Parathyroid adenoma (tissue), 2 donors: ENCODE results near the gene MYOF.

ENCODE experiments used
- H2AFZ ChIP-seq: fragments of 300-600 bp; sonication (generic); one replicate; pipeline ENCODE4 v1.7.0; 2017; ENCODE audit warnings: antibody characterized with exemption, mild to moderate bottlenecking
- H3K27ac ChIP-seq: fragments of 300-600 bp; sonication (generic); one replicate; pipeline ENCODE4 v1.7.0; 2017
- H3K27me3 ChIP-seq: fragments of 300-600 bp; sonication (generic); one replicate; pipeline ENCODE4 v1.7.0; 2017; ENCODE audit warnings: low read length; ENCODE audit not compliant: control insufficient read depth, insufficient read depth
- H3K36me3 ChIP-seq: fragments of 300-600 bp; sonication (generic); one replicate; pipeline ENCODE4 v1.7.0; 2017; ENCODE audit warnings: low read length; ENCODE audit not compliant: control insufficient read depth, insufficient read depth
- H3K4me1 ChIP-seq: fragments of 300-600 bp; sonication (generic); one replicate; pipeline ENCODE4 v1.7.0; 2017; ENCODE audit warnings: control low read depth
- H3K4me2 ChIP-seq: fragments of 300-600 bp; sonication (generic); one replicate; pipeline ENCODE4 v1.7.0; 2017; ENCODE audit warnings: low read length
- H3K4me3 ChIP-seq: fragments of 300-600 bp; sonication (generic); one replicate; pipeline ENCODE4 v1.7.0; 2017; ENCODE audit warnings: low read depth, low read length
- H3K79me2 ChIP-seq: fragments of 300-600 bp; sonication (generic); one replicate; pipeline ENCODE4 v1.7.0; 2017; ENCODE audit warnings: control low read depth
- H3K9ac ChIP-seq: fragments of 300-600 bp; sonication (generic); one replicate; pipeline ENCODE4 v1.7.0; 2017; ENCODE audit warnings: mild to moderate bottlenecking
- H3K9me3 ChIP-seq: fragments of 300-600 bp; sonication (generic); one replicate; pipeline ENCODE4 v1.7.0; 2017; ENCODE audit warnings: low read length; ENCODE audit not compliant: control insufficient read depth
- TF ChIP-seq, protein P1 (sequence below): fragments of 300-600 bp; sonication (generic); IDR thresholded peaks from one replicate; pipeline ENCODE4 v1.7.0; 2017; ENCODE audit warnings: antibody characterized with exemption, mild to moderate bottlenecking
- donor health status: primary hyperparathyroidism.

The MYOF gene

DNA sequence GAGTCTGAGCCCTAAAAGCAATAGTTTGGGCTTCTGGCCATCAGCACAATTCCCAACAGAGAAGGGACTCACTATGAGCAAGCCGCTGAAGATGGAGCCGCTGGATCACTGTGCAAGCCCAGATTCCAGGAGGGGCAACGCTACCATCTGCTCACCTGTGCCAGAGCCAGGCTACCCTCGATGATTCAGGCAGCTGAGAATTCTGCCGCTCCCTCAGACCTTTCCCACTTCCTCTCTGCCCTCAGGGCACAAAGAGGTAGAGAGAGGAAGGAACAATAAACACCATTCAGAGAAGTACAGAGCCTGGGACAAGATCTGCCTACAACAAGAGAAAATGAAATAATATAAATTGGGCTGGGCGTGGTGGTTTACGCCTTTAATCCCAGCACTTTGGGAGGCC is 98.1 kb downstream of the MYOF start:
- TF ChIP-seq, protein P1, sequence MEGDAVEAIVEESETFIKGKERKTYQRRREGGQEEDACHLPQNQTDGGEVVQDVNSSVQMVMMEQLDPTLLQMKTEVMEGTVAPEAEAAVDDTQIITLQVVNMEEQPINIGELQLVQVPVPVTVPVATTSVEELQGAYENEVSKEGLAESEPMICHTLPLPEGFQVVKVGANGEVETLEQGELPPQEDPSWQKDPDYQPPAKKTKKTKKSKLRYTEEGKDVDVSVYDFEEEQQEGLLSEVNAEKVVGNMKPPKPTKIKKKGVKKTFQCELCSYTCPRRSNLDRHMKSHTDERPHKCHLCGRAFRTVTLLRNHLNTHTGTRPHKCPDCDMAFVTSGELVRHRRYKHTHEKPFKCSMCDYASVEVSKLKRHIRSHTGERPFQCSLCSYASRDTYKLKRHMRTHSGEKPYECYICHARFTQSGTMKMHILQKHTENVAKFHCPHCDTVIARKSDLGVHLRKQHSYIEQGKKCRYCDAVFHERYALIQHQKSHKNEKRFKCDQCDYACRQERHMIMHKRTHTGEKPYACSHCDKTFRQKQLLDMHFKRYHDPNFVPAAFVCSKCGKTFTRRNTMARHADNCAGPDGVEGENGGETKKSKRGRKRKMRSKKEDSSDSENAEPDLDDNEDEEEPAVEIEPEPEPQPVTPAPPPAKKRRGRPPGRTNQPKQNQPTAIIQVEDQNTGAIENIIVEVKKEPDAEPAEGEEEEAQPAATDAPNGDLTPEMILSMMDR, result no peak
- H3K27me3 ChIP-seq, result no peaks in the 10 kb centered on the region
- no peak overlapping the region for H3K4me2 ChIP-seq
- H3K27ac ChIP-seq, result no peak overlapping the region
- H3K36me3 ChIP-seq, result no peaks in the 10 kb centered on the region
- no peak overlapping the region for H3K9ac ChIP-seq
- H3K79me2 ChIP-seq, result no peaks in the 10 kb centered on the region
- no peak overlapping the region for H3K4me3 ChIP-seq
- H3K9me3 ChIP-seq, result no peaks in the 10 kb centered on the region
- no peak overlapping the region for H2AFZ ChIP-seq
- H3K4me1 ChIP-seq, result no peaks in the 10 kb centered on the region

DNA sequence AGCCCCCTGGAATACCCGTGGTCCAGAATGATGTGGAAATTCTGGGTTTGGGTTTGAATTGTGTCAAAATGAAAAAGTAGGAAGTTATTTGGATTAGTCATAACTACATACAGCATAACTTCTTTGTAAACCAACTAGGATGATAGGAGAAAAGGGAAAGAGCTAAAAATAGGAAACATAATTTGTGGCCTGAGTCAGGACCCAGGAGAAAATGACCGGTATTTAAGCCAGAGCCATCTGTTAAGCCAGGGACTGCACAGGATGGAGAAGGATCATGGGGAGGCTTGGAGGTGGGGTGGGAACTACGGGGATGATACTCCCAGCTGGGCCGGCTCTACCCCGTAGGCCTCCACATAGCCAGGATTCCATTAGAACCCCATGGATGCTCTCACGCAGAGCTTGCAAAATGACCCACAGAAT is 98.6 kb downstream of the MYOF start:
- no peak overlapping the region for H2AFZ ChIP-seq
- peak overlapping the region; percentile 36 for H3K27ac ChIP-seq
- no peak overlapping the region for H3K4me2 ChIP-seq
- no peak overlapping the region for H3K4me3 ChIP-seq
- H3K27me3 ChIP-seq, result no peaks in the 10 kb centered on the region
- no peaks in the 10 kb centered on the region for H3K4me1 ChIP-seq
- no peaks in the 10 kb centered on the region for H3K79me2 ChIP-seq
- no peaks in the 10 kb centered on the region for H3K36me3 ChIP-seq
- TF ChIP-seq, protein P1, result no peak
- H3K9ac ChIP-seq, result no peak overlapping the region
- no peaks in the 10 kb centered on the region for H3K9me3 ChIP-seq

DNA sequence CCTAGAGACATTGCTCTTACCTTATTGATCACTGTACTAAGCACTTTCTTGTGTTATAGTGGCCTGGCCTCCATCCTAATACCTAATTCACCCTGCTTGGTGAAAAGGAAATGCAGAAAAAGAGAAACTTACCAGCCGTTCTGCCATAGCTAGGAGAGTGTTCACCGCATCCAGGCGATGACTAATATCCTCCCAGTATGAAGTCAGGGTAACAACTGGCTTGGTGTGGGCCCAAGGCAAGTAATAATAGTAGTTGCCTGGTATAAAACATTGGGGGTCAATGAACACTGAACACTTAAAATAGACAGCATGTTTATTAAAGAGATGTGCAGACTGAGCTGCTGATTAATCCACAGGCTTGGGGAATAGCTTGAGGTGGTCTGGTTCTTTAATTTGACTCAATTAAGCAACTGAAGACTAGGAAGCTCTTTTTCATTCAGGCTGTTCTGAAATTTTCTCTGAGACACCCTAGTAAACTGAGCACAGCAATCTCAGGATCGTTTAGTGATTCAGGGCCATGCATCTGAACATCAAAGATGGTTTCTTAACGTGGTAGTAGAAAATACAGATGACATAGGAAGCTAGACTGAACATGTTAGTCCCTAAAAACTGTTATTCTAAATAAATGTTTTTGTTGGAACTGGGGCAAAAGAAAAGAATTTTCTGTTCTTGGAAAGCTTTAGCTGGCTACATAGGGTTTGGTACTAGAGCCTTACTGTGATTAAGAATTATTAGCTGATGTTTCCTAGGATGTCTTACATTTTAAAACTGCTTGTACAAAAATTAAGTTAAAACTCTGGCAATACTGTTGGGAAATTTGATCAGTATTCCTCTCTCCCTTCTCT is 102.2 kb downstream of the MYOF start:
- TF ChIP-seq, protein P1, result no peak

DNA sequence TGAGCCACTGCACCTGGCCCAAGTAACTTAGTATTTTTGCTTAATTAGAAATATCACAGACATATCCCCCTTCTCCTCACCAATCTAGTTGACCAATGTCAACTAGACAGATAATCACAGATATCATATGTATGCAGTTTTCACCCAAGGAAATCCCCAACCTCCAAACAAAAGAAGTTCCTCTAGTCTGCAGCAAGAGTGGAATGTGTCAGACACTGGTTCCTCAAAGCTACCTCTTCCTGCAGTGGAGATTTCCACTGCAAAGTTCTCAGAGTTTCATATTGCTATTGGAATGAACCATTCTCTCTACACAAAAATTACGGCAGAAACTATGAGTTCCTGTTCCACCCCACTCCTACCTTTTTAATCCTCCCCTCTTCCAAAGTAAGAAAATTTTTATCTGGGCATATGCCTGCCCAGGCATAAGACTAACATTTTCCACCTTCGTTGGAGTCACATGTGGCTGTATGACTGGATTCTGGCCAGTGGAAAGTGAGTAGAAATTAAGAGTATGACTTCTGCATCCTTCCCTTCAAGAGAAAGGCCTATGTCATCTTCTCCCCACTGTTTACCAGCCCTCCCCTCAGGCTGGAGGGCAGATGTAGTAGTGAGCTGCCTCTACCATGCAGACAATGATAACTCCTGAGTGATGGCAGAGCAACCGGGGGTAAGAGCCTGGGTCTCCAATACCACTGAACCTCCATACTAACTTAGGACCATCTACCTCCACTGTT is 103.0 kb downstream of the MYOF start:
- Histone ChIP-seq H3K9me3 (no peaks in the 10 kb centered on the region), H3K36me3 (no peaks in the 10 kb centered on the region), H2AFZ (no peak overlapping the region), H3K9ac (no peak overlapping the region), H3K4me3 (no peak overlapping the region), H3K79me2 (no peaks in the 10 kb centered on the region), H3K27me3 (no peaks in the 10 kb centered on the region), H3K27ac (no peak overlapping the region), H3K4me1 (no peaks in the 10 kb centered on the region), H3K4me2 (no peak overlapping the region)
- TF ChIP-seq, protein P1, result no peak

More for the DNA sequence above, 102.2 kb downstream of the MYOF start:
- H3K79me2 ChIP-seq, result no peaks in the 10 kb centered on the region
- H3K9me3 ChIP-seq, result no peaks in the 10 kb centered on the region
- no peaks in the 10 kb centered on the region for H3K36me3 ChIP-seq
- H3K27ac ChIP-seq, result no peak overlapping the region
- no peaks in the 10 kb centered on the region for H3K27me3 ChIP-seq
- no peak overlapping the region for H3K4me3 ChIP-seq
- no peak overlapping the region for H2AFZ ChIP-seq
- no peaks in the 10 kb centered on the region for H3K4me1 ChIP-seq
- H3K9ac ChIP-seq, result no peak overlapping the region
- no peak overlapping the region for H3K4me2 ChIP-seq
